Stimulated activated CD4-positive, alpha-beta T cell treated with anti-CD3 and anti-CD28 coated beads, Interleukin-1b, Interleukin-23, amount 100 ng/mL, for 48 hours (primary cell): ENCODE data around the gene CGN.
A peak's percentile ranks its signal among the peaks of the same experiment; 100 is the strongest.

ENCODE experiments used
- DNase-seq: peaks from one replicate; pipeline ENCODE4 v3.0.0-alpha.2; 2020

CGN gene

GRCh38 chr1:151549199-151549598 is 38.0 kb downstream of the CGN start:
- DNase-seq: no peak

GRCh38 chr1:151553659-151554058 is 42.5 kb downstream of the CGN start:
- DNase-seq: no peak

- no peak for DNase-seq
Measured at GRCh38 chr1:151556052-151556451, 44.9 kb downstream of the CGN start.

GRCh38 chr1:151562661-151563060 is 51.5 kb downstream of the CGN start:
- no peak for DNase-seq

GRCh38 chr1:151563376-151563775 is 52.2 kb downstream of the CGN start:
- no peak for DNase-seq

- DNase-seq: no peak
Measured at GRCh38 chr1:151565502-151566189, 54.5 kb downstream of the CGN start.

GRCh38 chr1:151568626-151569088 is 57.5 kb downstream of the CGN start:
- DNase-seq: peak; percentile 17

GRCh38 chr1:151570819-151571218 is 59.6 kb downstream of the CGN start:
- no peak for DNase-seq

GRCh38 chr1:151574575-151575529 is 63.7 kb downstream of the CGN start:
- peak; percentile 21 for DNase-seq

- no peak for DNase-seq
Measured at GRCh38 chr1:151577173-151577572, 66.0 kb downstream of the CGN start.

GRCh38 chr1:151578941-151579340 is 67.8 kb downstream of the CGN start:
- no peak for DNase-seq

- DNase-seq: no peak
Measured at GRCh38 chr1:151579436-151580225, 68.4 kb downstream of the CGN start.

GRCh38 chr1:151581451-151581850 is 70.3 kb downstream of the CGN start:
- DNase-seq: no peak

- no peak for DNase-seq
Measured at GRCh38 chr1:151581921-151582320, 70.7 kb downstream of the CGN start.

GRCh38 chr1:151583796-151584195 is 72.6 kb downstream of the CGN start:
- no peak for DNase-seq

GRCh38 chr1:151584278-151584677 is 73.1 kb downstream of the CGN start:
- DNase-seq: no peak

- no peak for DNase-seq
Measured at GRCh38 chr1:151584780-151585179, 73.6 kb downstream of the CGN start.

- DNase-seq: no peak
Measured at GRCh38 chr1:151585622-151586021, 74.4 kb downstream of the CGN start.
